Neural crest cell (in vitro differentiated cells): Measurements from ENCODE around the gene PTK7. TPM values are rescaled to one million over a fixed set of nuclear protein-coding genes. Genes with fewer than 3 reads are reported as not detected.
A peak's percentile ranks its signal among the peaks of the same experiment; 100 is the strongest.

Experiments used
- DNase-seq: peaks from one replicate; pipeline ENCODE4 v3.0.0; 2021; ENCODE audit warnings: low read depth, mixed read lengths, low spot score
- H3K27ac Mint-ChIP-seq: one replicate; pipeline ENCODE4 v1.8.0; 2021; ENCODE audit warnings: mild to moderate bottlenecking, mixed read lengths; ENCODE audit not compliant: unreplicated experiment
- H3K27me3 Mint-ChIP-seq: 2 replicates; pipeline ENCODE4 v1.8.0; 2021; ENCODE audit warnings: low read depth, mild to moderate bottlenecking, mixed read lengths
- H3K36me3 Mint-ChIP-seq: 2 replicates; pipeline ENCODE4 v1.8.0; 2021; ENCODE audit warnings: low read depth, mild to moderate bottlenecking, mixed read lengths
- H3K4me1 Mint-ChIP-seq: 2 replicates; pipeline ENCODE4 v1.8.0; 2021; ENCODE audit warnings: mixed read lengths
- H3K4me3 Mint-ChIP-seq: one replicate; pipeline ENCODE4 v1.8.0; 2021; ENCODE audit warnings: mild to moderate bottlenecking, mixed read lengths
- H3K9me3 Mint-ChIP-seq: 2 replicates; pipeline ENCODE4 v1.8.0; 2021; ENCODE audit warnings: mixed read lengths
- total RNA-seq: library from RNA; stranded (reverse); gene quantifications from 2 replicates; pipeline ENCODE4 v1.2.1, GENCODE V29; 2021
- TF ChIP-seq, protein P1 (sequence below): fragments of 200-600 bp; sonication (generic); conservative IDR thresholded peaks from 2 replicates; pipeline ENCODE4 v1.5.0; 2021; ENCODE audit warnings: antibody characterized with exemption, mild to moderate bottlenecking

PTK7 gene
- total RNA-seq, 1 donor from 2014 or later, result 106 TPM

DNA sequence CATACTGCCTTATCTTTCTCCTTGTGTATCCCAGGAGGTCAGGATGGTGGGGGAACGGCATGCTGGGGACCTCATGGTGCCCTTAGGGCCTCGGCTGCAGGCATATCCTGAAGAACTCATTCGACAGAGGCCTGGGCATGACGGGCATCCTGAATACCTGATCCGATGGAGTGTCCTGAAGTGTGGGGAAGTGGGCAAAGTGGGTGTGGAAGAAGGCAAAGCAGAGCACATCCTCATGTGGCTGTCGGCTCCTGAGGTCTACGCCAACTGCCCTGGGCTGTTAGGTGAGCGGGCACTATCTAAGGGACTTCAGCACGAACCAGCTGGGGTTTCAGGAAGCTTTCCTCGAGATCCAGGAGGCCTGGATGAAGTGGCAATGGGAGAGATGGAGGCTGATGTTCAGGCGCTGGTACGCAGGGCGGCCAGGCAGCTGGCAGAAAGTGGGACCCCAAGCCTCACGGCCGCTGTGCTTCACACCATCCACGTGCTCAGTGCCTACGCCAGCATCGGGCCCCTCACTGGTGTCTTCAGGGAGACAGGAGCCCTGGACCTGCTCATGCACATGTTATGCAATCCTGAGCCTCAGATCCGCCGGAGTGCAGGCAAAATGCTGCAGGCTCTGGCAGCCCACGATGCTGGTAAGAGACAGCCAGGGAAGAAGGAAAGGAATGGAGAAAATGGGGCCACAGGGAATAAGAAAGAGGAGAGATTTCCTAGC lies 108.3 kb downstream of the PTK7 start:
- Mint-ChIP-seq H3K4me3 (peak overlapping the region; percentile 28), H3K27me3 (no peaks in the 10 kb centered on the region)
- TF ChIP-seq, protein P1, sequence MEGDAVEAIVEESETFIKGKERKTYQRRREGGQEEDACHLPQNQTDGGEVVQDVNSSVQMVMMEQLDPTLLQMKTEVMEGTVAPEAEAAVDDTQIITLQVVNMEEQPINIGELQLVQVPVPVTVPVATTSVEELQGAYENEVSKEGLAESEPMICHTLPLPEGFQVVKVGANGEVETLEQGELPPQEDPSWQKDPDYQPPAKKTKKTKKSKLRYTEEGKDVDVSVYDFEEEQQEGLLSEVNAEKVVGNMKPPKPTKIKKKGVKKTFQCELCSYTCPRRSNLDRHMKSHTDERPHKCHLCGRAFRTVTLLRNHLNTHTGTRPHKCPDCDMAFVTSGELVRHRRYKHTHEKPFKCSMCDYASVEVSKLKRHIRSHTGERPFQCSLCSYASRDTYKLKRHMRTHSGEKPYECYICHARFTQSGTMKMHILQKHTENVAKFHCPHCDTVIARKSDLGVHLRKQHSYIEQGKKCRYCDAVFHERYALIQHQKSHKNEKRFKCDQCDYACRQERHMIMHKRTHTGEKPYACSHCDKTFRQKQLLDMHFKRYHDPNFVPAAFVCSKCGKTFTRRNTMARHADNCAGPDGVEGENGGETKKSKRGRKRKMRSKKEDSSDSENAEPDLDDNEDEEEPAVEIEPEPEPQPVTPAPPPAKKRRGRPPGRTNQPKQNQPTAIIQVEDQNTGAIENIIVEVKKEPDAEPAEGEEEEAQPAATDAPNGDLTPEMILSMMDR, result no peak

GRCh38 chr6:43185391-43185985 lies 109.4 kb downstream of the PTK7 start:
- Mint-ChIP-seq H3K36me3 (peaks cover 9% of the 10 kb centered on the region), H3K9me3 (no peaks in the 10 kb centered on the region), H3K27me3 (no peaks in the 10 kb centered on the region), H3K27ac (no peak overlapping the region), H3K4me1 (peaks cover 28% of the 10 kb centered on the region), H3K4me3 (no peak overlapping the region)
- TF ChIP-seq, protein P1, result no peak
- no peak for DNase-seq

More for the DNA sequence above, 108.3 kb downstream of the PTK7 start:
- no peaks in the 10 kb centered on the region for H3K9me3 Mint-ChIP-seq
- peaks cover 28% of the 10 kb centered on the region for H3K4me1 Mint-ChIP-seq
- H3K36me3 Mint-ChIP-seq, result peaks cover 9% of the 10 kb centered on the region
- no peak for DNase-seq
- no peak overlapping the region for H3K27ac Mint-ChIP-seq

DNA sequence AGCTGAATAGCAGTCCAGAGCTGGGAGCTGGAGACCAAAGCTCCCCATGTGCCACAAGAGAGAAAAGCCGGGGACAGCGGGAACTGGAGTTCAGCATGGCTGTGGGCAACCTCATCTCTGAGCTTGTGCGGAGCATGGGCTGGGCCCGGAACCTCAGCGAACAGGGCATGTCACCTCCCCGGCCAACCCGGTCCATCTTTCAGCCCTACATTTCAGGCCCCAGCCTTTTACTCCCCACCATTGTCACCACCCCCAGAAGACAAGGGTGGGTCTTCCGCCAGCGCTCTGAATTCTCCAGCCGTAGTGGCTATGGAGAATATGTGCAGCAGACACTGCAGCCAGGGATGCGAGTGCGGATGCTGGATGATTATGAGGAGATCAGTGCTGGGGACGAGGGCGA lies 109.9 kb downstream of the PTK7 start:
- peaks cover 9% of the 10 kb centered on the region for H3K36me3 Mint-ChIP-seq
- DNase-seq, result no peak
- H3K27ac Mint-ChIP-seq, result no peak overlapping the region
- no peak overlapping the region for H3K4me3 Mint-ChIP-seq
- peaks cover 26% of the 10 kb centered on the region for H3K4me1 Mint-ChIP-seq
- TF ChIP-seq, protein P1, result no peak
- no peaks in the 10 kb centered on the region for H3K27me3 Mint-ChIP-seq
- no peaks in the 10 kb centered on the region for H3K9me3 Mint-ChIP-seq

DNA sequence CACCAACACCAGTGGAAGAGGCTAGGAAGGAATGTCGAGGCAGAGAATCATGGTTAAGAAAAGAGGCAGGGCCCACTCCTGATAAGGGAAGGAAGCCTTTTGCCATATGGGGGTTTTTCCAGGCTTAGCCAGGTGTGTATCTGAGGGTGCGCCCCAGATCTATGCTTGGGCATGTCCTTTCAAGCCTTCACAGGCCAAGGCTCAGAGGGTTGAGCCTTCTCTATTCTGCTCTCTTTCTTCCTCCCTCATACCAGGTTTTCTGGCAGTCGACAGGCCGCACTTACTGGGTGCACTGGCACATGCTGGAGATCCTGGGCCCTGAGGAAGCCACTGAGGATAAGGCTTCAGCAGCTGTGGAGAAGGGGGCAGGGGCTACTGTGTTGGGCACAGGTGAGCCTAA lies 110.6 kb downstream of the PTK7 start:
- Mint-ChIP-seq H3K27me3 (no peaks in the 10 kb centered on the region), H3K36me3 (peaks cover 9% of the 10 kb centered on the region), H3K27ac (no peak overlapping the region), H3K4me3 (no peak overlapping the region), H3K9me3 (no peaks in the 10 kb centered on the region), H3K4me1 (peaks cover 19% of the 10 kb centered on the region)
- DNase-seq, result no peak
- TF ChIP-seq, protein P1, result no peak

GRCh38 chr6:43187821-43188220 lies 111.7 kb downstream of the PTK7 start:
- Mint-ChIP-seq H3K27ac (no peak overlapping the region), H3K36me3 (peaks cover 9% of the 10 kb centered on the region), H3K27me3 (no peaks in the 10 kb centered on the region), H3K4me1 (peaks cover 12% of the 10 kb centered on the region), H3K4me3 (no peak overlapping the region), H3K9me3 (no peaks in the 10 kb centered on the region)
- TF ChIP-seq, protein P1, result no peak
- DNase-seq, result no peak
